AML-193 (cell line): ENCODE measurements around the gene C2orf76.

ENCODE experiments used
- DNase-seq, 2 experiments: peaks; one replicate each; lab custom pipeline; 2025; lab: John Stamatoyannopoulos, UW

C2orf76 gene

DNA sequence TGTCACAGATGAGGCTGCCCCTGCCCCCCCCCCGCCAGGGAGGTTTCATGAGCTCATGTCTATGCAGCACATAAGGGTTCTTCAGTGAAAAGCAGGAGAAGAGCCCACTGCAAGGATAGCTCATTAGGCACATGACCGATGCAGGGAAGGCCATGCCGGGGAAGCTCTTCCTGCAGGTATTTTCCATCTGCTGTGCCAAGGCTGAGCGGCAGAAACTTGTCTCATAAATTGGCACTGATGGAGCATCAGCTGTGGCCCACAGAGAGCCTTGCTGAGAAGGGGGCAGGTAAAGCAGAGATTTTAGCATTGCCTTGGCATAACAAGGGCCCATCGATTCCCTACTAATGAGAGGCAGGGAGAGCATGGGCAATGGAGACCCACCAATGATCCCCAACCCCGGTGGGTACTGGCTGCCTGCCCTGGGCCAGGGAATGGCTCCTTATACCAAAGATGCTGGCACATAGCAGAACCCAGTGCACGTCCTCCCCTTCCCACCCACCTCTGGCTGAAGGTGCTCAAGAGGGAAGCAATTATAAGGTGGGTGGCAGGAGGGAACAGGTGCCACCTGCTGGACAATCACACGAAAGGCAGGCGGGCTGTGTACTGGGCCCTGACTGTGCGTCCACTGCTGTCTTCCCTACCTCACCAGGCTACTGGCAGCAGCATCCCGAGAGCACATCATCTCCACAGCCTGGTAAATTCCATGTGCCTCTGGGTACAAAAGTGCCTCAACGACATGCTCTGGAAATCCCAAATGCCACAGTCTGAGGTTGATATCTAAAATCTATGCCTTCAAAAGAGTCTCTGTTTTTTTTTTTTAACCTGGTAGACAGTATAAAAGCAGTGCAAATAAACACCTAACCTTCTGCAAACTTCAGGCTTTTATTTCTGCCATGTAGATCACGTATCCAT, 101.6 kb downstream of the C2orf76 start:
- DNase-seq: peak; percentile 9 to 49

DNA sequence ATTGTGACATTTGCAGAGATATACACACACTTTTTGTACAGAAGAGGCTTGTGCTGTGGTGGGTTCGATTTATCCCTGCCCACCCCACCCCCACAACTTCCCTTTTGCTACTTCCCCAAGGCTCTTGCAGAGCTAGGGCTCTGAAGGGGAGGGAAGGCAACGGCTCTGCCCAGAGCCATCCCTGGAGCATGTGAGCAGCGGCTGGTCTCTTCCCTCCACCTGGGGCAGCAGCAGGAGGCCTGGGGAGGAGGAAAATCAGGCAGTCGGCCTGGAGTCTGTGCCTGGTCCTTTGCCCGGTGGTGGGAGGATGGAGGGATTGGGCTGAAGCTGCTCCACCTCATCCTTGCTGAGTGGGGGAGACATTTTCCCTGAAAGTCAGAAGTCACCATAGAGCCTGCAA, 103.0 kb downstream of the C2orf76 start:
- no peak for DNase-seq

DNA sequence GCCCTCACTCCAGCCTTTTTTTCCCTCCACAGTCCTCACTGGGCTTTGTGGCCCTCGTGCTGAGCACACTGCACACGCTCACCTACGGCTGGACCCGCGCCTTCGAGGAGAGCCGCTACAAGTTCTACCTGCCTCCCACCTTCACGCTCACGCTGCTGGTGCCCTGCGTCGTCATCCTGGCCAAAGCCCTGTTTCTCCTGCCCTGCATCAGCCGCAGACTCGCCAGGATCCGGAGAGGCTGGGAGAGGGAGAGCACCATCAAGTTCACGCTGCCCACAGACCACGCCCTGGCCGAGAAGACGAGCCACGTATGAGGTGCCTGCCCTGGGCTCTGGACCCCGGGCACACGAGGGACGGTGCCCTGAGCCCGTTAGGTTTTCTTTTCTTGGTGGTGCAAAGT, 103.6 kb downstream of the C2orf76 start:
- DNase-seq: no peak

DNA sequence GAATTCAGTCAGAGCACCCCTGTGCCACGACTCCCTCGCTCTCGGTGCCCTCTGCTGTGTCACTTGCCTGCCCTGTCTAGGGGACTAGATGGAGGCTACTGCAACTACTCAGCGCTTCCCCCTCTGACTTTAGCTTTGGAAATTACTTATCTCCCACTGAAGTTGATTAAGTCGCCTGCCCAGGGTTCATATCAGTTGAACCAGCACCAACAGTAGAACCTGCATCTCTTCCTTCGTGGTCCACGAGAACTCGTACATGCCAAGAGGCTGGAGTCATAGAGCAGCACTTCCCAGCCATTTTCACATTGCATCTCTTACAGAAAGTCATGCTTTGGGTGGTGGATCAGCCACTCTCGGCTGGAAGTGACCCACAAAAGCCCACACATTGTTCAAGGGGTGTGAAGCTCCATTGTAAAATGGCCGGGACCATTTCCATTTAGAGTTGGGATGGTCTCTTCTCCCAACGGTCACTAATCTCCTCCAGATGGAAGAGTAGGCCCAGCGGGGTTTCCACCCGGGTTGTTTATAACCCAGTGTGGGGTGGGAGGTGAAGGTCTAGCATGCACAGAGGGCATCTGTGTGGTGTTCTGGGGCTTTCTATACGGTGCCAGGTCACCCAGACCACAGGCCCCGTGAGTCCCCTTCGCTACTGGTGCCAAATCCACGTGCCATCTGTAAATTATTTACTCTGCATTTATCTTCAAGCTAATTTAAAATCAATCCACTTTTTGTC, 105.0 kb downstream of the C2orf76 start:
- DNase-seq: no peak

DNA sequence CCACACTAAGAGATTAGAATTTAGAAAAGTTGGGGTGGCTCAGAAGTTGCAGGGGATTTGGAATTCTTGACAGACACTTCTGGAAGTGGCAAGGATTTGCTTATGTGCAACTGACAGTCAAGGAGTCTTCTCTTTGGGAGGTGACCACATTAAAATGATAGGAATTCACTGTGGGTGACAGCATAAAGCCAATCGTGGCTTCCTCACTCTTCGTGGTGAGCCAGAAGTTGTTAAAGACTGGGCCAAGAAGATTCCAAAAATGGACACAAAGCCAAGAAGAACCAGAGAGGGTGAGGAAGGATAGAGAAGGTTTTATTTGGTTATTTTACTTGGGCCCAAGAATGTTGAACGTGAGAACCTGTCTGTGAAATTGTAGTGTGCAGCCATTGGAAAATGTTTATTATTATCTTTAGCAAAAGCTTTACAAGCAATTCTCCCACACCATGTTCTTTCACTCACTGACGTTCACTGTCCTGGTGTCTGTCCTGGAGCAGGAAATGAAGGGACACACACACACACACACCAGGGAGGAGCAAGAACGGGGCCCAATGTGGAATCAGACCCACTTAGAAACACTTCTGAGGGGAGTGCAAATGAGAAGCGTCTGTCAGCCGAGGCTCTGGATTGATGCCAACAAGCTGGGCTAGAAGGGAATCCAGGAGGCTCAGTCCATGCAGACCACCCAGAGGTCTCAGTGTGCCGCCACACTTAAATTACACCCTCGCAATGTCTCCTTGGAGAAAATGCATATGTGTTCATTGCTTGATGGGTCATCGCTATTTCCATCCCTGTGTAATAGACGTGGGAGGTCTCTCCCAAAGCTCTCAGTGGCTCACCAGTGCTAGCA, 105.8 kb downstream of the C2orf76 start:
- no peak for DNase-seq

DNA sequence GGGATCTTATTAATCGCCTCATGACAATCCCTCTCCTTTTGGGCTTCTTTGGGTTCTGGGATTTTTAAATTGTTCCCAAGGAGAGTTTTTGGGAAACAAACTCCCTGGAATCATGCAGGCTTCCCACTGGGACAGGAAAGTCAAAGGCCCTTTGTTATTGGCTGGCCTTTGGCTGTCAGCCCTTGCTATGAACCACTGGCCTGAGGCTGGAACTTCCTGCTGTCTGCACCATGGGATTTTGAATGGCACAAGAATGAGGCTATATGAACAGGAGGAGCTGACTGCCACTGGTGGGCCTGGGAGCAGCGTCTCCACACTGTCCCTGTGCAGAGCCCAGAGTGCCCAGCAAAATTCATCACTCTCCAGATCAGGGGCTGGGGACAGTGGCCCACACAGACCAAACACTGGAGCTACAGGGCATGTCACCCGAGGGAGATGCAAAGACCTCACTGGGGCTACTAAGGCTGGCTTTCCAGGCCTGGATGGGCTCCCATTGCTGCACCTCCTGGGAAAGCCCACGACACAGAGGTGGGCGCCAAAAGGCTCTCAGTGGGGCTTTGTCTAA, 107.3 kb downstream of the C2orf76 start:
- DNase-seq: no peak

DNA sequence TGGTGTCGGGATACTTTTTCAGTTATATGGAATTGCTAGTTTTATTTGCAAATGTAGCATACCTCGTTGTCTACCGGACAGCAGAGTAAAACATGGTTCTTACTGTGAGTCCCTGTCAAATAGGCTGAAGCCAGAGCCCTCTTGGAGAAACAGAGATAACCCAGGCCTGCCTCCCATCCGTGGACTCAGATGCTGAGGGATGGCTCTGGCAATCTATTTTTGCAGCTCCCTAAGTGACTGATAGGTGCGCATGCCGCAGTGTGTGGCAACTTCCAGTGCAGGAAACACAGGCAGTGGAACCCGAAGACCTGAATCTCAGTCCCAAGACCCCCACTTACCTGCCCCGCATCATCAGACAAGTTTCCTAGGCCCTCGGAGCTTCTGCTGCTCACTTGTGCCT, 109.4 kb downstream of the C2orf76 start:
- DNase-seq: no peak

DNA sequence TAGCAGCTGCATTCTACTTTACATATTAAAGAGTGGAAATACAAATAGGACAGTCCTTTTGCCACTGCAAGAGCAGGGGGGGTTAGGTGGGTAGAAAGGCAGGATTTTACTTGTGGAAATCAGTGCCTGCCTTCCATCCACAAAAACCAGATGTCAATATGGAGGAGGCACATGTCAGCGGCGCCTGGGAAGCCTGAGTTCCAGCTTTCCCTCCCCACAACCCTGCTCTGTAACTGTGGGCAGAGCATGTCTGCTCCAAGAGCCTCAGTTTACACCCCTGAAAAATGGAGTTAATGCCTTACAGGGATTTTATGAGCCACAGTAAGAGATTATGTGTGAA, 110.1 kb downstream of the C2orf76 start:
- DNase-seq: no peak

DNA sequence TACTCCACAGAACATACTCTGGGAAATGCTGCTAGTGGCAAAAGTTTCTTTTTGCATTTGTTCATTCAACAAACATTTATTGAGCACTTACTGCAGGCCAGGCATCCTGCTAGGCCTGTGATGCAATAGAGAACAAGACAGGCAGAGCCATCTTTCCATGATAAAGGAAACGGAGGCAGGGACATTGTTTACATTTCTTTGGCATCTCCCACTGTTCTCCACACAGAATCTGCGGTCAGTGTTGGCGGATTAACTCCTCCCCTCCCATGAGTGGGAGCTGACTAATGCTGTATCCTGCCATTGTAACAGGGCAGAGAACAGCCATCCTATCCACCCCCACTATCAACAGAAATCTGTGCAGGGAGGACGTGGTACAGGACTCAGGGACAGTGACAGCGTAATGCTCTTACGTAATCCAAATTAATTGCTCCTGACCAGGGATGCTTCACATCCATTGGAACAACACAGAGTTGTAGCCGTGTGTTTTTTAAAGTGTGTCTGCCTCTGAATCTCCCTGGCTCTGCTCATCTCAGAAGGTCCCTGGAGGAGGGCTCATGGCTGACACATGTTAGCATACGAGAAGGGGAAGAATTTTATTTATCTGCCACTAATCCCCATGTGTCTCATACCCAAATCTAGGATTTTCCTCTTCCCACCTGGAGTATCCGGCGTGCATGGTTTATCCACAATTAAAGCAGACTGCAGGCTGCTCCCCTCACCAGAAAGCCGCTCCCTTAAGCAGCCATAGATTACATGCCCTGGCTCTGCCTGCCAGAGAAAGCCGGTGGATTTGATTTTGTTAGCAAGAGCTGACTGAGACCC, 110.7 kb downstream of the C2orf76 start:
- no peak for DNase-seq

DNA sequence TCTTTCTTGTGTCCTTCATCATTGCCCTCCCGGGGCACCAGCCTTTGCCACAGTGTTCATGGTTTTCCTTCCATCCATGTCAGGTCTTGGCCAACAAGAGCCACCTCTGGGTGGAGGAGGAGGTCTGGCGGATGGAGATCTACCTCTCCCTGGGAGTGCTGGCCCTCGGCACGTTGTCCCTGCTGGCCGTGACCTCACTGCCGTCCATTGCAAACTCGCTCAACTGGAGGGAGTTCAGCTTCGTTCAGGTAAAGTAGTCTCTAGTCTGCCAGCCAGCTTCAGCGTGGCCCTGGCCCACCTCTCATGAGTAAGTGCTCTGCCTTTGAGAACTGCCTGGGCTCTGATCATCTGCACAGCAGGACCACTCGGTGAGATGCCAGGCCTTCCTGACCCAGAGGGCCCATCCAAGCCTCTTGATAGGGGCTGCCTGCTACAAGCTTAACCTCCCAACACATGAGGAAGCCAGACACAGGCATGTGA, 112.0 kb downstream of the C2orf76 start:
- DNase-seq: no peak

DNA sequence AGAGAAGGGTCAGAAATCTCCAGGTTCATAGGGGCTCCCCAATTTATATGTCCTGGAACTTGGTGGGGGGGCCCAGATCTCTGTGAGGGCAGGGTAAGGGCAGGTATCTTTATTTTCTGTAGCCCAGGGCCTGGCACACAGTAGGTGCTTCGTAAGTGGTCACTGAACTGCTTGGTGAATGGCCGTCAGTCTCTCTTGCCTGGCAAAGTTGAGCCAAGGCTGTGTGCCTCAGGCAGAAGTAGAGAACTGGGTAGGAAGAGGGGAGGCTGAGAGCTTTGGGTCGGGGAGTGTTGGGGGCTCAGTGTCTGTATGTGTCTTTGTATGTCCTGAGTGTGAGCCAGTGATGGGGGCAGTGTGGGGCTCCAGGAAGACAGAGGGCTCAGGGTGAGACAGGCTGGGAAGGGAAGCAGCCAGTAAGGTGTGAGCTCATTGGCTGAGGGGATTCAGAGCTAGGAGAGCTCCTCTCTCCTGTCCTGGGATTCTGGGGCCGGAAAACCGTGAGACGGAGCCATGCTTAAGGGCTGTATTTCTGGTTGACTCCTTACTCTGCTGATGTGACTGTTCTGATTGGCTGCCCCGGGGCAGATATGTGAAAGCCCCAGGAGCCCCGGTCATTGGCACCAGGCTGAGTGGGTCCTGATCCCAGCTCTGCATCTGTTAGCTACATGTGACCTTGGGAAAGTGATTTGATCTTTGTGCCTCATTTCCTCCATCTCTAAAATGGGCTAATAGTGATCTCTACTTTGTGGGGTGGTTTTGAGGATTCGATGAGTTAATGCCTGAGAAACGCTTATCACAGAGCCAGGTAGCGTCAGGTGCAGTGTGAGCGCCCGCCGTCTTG, 112.7 kb downstream of the C2orf76 start:
- no peak for DNase-seq

DNA sequence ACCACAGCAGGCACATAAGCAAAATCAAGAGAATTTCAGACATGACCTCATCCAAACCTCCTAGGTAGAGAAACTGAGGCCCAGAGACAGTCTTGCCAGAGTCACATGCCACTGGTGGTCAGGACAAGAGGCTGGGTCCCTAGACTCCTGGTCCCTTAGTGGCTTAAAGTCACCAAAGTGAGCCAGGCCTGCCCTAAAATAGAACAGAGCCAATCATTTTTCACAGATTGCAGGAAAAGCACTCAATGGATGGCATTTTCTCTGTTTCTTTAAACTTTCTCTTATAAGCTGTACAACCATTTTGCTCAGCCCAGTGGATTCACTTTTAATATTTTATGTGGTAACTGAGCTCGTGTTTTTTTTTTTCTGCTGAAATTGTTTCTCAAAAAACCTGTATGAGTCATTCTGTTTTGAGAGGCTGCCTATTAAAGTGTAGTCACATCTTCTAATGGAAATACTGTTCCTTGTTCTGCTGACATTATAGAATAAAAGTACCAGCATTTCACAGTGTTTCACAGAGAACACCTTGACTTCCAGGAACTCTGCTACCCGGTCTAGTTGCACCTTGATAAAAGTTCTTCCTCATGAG, 113.4 kb downstream of the C2orf76 start:
- no peak for DNase-seq
